GM19455 (cell line): ENCODE data around the gene CHN2.

Experiments
- ATAC-seq: cut with Tn5 transposase; IDR thresholded peaks from one replicate; pipeline ENCODE4 v1.9.1; 2021; ENCODE audit not compliant: unreplicated experiment

CHN2 gene

DNA sequence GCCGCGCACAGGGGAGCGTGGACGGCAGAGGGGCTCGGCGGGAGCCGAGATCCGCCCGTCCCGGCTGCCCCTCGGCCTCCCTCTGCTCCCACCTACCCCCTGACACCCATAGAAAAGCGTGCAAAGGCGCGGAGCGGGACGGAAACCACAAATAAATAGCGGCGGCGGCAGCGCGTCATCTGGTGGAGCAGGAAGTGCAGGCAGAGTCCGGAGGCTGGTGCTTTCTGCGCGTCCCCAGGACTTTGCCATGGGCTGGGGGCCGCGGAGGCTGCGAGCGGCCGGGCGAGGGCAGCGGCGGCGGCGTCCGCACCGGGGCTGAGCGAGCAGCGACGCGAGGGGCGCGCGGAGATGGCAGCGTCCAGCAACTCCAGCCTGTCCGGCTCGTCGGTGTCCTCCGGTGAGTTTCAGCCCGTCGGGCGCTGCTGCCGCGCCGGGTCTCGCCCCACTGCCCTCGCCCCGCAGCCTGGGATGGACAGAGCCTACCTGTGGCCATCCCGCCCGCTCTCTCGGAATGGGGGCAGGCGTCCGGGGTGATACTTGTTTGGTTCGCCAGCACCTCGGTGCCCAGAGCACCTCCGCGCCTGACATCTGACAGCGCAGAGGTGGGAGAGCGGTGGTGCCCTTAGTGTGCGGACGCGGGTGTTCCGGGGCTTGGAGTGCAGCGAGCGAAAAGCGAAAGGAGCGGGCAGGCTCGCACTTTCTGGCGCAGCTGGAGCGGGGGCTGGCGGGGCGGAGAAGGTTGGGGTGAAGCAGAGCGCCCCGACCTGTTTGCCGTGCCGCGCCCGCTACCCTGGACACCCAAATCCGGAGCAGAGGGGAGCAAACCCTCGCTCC is at the start of gene CHN2:
TSS of gene CHN2 (plus strand) at position 182 of the 834 bp plus-strand sequence.
- no peak for ATAC-seq

- ATAC-seq: no peak
Observed at GRCh38 chr7:29145553-29146056, 49.0 kb upstream of the CHN2 start.

- ATAC-seq: no peak
Observed at GRCh38 chr7:29146057-29146706, 48.4 kb upstream of the CHN2 start, which contains the start of gene CPVL. Gene CPVL, minus strand, starts transcription at chr7:29146537. Its CDS starts 25,476 bp downstream, at chr7:29121061.

DNA sequence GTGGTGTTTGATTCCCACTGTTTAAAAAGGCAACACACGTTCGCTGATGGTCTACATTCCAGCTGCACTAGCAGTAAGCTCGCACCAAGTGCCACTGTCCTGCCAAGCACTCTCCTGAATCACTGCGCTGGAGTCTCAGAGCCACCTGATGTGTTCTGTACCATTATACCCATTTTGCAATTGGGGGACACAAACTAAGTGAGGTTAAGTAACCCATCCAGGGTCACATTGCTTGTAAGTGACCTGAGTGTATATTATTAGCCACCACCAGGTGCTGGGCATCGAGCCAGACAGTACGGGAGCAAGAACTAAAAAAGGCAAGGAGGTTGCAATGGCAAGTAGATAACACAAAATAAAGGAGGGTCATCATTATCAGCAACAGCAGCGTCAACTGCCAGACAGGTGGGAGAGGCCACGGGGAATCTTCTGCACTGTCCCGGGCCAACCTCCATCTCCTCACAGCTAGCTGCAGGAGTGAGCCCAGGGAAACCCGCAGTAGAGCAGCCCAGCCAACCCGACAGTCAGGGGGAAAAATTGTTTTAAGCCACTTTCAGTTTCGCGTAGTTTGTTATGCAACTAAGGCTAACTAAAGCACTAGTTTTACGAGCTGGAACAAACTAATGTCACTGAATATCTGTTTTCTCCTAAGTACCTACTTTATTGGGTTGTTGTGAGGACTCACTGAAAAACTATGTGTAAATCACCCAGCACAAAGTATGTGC is 47.5 kb upstream of the CHN2 start:
- ATAC-seq: no peak

GRCh38 chr7:29147821-29148220 is 46.8 kb upstream of the CHN2 start:
- ATAC-seq: no peak

DNA sequence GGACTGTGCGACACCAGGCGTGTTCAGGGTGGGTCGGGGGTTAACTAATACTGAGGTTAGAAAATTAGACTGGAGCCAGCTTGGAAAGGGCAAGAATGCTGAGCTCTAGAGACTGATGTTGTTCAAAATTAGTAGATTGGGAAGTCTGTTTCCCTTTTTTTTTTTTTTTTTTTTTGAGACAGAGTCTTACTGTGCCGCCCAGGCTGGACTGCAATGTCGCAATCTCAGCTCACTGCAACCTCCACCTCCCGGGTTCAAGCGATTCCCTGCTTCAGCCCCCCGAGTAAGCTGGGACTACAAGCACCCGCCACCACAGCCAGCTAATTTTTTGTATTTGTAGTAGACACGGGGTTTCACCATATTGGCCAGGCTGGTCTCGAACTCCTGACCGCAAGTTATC is 45.5 kb upstream of the CHN2 start:
- no peak for ATAC-seq

- ATAC-seq: no peak
Observed at GRCh38 chr7:29150856-29151255, 43.7 kb upstream of the CHN2 start.

DNA sequence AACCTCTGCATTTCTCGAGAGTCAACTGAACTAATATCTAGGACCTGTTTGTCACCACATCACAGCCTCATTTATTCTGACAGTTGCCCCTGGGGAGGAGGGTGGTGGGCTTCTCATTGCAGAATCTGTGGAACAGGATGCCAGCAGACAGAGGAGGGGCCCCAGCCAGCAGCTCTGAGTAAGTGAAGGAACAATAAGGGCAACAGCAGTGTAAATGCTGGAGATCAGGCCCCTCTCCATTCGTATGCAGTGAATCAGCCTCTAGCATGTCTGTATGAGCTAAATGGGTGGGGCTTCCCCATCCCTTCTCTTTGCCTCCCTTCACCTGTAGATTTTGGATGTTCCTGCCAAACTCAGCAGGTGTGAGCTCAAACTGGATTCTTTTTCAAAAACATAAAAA is 40.5 kb upstream of the CHN2 start:
- no peak for ATAC-seq

DNA sequence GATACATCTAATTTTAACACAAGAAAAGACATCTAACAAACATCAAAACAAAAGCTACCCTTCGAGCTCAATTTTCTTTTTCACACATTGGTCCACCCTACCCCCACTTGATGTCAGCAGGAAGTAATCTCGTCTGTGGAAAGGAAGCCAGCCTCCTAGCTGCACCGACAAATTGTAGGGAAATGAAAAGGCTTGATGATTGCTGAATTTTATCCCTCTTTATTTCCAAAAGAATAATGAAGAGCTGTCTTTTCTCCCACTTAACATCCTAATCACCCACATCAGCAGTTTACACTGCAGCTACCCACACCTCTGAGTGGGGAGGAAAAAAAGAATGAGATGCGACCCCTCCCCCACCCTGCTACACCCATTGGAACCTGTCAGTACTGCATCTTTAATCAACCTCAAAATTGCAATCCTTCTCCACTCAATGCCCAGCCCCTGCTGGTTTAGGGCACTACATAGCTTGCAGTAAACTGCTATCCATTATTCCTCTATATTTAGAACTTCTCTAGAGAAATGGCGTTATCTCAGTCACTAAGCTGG is 37.6 kb upstream of the CHN2 start:
- no peak for ATAC-seq

DNA sequence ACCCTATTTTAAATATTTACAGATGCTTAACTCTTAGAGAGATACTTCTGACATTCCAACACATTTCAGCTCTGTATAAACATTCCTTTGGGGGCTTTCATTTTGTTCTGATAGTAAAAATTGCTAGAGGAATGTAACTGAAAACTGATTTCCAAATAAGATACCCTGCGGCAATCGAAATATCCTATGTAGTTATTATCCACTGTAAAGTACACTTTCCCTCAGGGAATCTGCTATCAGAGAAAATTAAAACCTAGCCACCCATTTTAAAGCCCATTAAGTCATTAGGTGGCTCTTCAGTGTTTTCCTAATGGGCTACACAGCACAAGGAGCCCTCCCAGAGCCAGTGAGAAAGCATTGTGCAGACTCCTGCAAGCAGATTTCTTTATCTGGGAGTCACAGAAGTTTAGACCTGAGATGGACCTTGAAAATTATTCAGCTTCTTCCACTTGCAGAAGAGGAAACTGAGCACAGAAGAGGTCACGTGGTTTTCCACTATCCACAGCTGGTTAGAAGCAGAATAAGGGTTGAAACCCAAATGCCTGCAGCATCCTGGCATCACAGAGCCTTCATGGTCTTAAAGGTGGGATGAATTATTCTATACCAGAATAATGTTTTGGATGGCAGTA is 35.7 kb upstream of the CHN2 start:
- ATAC-seq: no peak

DNA sequence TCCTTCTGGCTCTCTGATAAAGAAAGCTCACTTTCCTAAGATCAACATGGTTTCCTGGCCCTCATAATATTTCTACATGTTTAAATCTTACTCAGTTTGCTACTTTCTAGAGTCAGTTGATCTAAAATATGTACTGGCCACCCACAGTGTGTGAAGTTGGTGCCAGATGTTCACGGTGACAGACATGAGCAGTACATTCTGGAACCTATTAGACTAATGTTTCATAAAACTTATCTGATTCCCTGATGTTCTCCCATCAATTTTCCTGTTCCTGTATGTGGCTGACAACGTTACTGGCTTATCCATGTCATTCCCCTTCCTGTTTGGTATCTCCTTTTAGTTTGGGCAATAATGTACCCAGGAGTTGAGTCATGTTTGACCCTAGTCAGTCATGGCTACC is 34.5 kb upstream of the CHN2 start:
- ATAC-seq: no peak

DNA sequence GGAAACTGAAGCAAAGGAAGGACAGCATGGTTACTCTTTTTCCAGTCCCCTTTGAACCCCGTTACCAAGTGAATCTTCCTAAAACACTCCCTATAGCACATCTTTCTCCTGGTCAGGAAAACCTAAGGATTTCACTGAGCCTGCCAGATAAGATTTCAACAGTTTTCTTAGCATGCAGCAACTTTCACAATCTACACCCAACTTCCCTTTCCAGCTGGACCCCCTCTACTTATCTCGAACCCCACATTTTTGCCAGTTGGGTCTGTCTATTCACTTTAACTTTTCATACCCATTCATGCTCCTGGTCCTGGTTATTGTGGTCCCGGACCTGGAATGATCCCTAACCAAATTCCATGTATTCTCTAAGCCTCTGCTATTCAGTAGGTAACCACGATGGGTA is 33.3 kb upstream of the CHN2 start:
- ATAC-seq: no peak

- no peak for ATAC-seq
Observed at GRCh38 chr7:29162577-29162976, 32.0 kb upstream of the CHN2 start.

DNA sequence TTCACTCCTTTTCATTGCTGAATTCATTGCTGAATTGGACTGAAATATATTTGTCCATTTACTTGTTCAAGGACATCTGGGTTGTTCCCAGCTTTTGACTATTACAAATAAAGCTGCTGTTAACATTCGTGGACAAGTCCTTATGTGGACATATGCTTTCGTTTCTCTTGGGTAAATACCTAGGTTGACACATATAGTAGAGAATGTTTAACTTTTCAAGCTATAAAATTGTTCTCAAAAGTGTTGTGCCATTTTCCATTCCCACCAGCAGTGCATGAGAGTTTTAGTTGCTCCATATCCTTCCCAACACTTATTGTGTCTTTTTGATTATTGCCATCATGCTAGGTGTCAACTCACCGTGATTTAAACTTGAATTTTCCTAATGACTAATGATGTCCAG is 30.7 kb upstream of the CHN2 start:
- ATAC-seq: no peak

- ATAC-seq: no peak
Observed at GRCh38 chr7:29167721-29168120, 26.9 kb upstream of the CHN2 start.

GRCh38 chr7:29170781-29171180 is 23.8 kb upstream of the CHN2 start:
- no peak for ATAC-seq

DNA sequence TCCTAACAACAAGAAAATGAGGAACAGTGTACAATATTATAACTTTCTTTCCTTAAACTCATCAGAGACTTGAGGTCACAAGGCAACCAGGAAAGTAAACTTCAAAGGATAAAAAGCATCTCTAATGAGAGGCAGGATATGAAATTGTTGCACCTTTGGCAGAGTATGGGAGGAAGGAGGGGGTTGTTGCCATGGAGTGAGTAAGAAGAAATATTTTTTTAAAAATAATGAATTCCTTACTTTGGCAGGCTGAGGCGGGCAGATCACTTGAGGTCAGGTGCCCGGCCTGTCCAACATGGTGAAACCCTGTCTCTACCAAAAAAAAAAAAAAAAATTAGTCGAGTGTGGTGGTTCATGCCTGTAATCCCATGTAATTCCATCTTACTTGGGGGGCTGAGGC is 21.1 kb upstream of the CHN2 start:
- ATAC-seq: no peak

- no peak for ATAC-seq
Observed at GRCh38 chr7:29177963-29178600, 16.5 kb upstream of the CHN2 start.

DNA sequence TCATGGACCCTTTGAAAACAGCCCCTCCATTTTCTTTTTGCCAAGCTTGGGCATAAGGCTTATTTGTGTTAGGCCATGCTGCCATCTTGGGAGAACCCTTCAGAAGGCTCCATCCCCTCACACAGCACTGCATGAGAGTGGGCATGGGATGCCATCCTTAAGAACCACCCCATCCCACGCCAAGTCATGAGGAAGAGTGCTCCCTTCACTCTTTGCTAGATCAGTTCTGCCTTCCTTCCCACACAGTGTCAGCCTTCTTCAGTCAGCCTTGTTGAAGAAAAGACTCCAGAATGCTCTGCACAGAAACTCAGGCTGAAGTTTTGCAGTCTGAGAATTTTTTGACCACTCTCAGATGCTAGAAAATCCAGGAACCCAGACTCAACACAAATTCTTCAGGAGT is 15.5 kb upstream of the CHN2 start:
- ATAC-seq: no peak

GRCh38 chr7:29184599-29184998 is 10.0 kb upstream of the CHN2 start:
- no peak for ATAC-seq
